Calu3 (cell line): ENCODE measurements around the gene CCDC187. TPM values are rescaled to one million over a fixed set of nuclear protein-coding genes. Genes with fewer than 3 reads are reported as not detected.
A peak's percentile ranks its signal among the peaks of the same experiment; 100 is the strongest.

Experiments used
- BruUV-seq: library from RNA; stranded (reverse); fragments of 400-500 nt; replicated peaks from 2 replicates; lab custom pipeline; 2021; lab: Mats Ljungman, UMichigan
- CTCF ChIA-PET: fragments of 300-600 bp; sonication (Branson Sonifier 250); formaldehyde crosslinking; loops from one replicate; lab custom pipeline; 2022; ENCODE audit warnings: antibody characterized with exemption; lab: Charles Lee
- DNase-seq: peaks from one replicate; pipeline ENCODE4 v3.0.0; 2022
- H3K27ac Mint-ChIP-seq: one replicate; pipeline ENCODE4 v1.8.0; 2022; ENCODE audit warnings: mixed read lengths; ENCODE audit not compliant: unreplicated experiment
- H3K27me3 Mint-ChIP-seq: one replicate; pipeline ENCODE4 v1.8.0; 2022; ENCODE audit warnings: mixed read lengths; ENCODE audit not compliant: unreplicated experiment
- H3K36me3 Mint-ChIP-seq: one replicate; pipeline ENCODE4 v1.8.0; 2022; ENCODE audit warnings: mild to moderate bottlenecking, moderate library complexity, mixed read lengths; ENCODE audit not compliant: insufficient read depth, unreplicated experiment
- H3K4me1 Mint-ChIP-seq: one replicate; pipeline ENCODE4 v1.8.0; 2022; ENCODE audit warnings: mild to moderate bottlenecking, low read depth, mixed read lengths; ENCODE audit not compliant: unreplicated experiment
- H3K4me3 Mint-ChIP-seq: one replicate; pipeline ENCODE4 v1.8.0; 2022; ENCODE audit warnings: mild to moderate bottlenecking, low read depth, moderate library complexity, mixed read lengths; ENCODE audit not compliant: unreplicated experiment
- H3K9me3 Mint-ChIP-seq: one replicate; pipeline ENCODE4 v1.8.0; 2022; ENCODE audit warnings: low read depth, mixed read lengths; ENCODE audit not compliant: unreplicated experiment
- CTCF ChIP-seq: fragments of 200-600 bp; IDR thresholded peaks from one replicate; pipeline ENCODE4 v1.8.0; 2022; ENCODE audit warnings: antibody characterized with exemption; ENCODE audit not compliant: unreplicated experiment
- intact Hi-C: fragments of 100-400 bp; cut with micrococcal nuclease; formaldehyde crosslinking; loops from one replicate; pipeline ENCODE4 v1.10.0; 2022; ENCODE audit not compliant: unreplicated experiment
- total RNA-seq: library from RNA; stranded (reverse); gene quantifications from 2 replicates; pipeline ENCODE4 v1.2.3, GENCODE V29; 2022

The CCDC187 gene
- total RNA-seq, 1 experiment from 2014 or later, result 0.73 TPM

- BruUV-seq, result no TSS peak
- no peaks in the 10 kb centered on the region for H3K27me3 Mint-ChIP-seq
- no peak for TF ChIP-seq CTCF
- no peak for DNase-seq
- H3K27ac Mint-ChIP-seq, result no peak overlapping the region
- H3K36me3 Mint-ChIP-seq, result no peaks in the 10 kb centered on the region
- H3K4me3 Mint-ChIP-seq, result no peak overlapping the region
- no peaks in the 10 kb centered on the region for H3K9me3 Mint-ChIP-seq
- intact Hi-C loops, result no loop called here
- no peaks in the 10 kb centered on the region for H3K4me1 Mint-ChIP-seq
- CTCF ChIA-PET, result no interaction called here
Observed at GRCh38 chr9:136304456-136304855, 562 bp upstream of the CCDC187 start.

- Mint-ChIP-seq H3K4me1 (no peaks in the 10 kb centered on the region), H3K36me3 (no peaks in the 10 kb centered on the region), H3K27ac (no peak overlapping the region), H3K27me3 (no peaks in the 10 kb centered on the region), H3K9me3 (no peaks in the 10 kb centered on the region), H3K4me3 (no peak overlapping the region)
- BruUV-seq, result no TSS peak
- CTCF ChIA-PET, result no interaction called here
- intact Hi-C loops, result no loop called here
- peak; percentile 21 for DNase-seq
- no peak for TF ChIP-seq CTCF
Observed at GRCh38 chr9:136303066-136303824, 649 bp downstream of the CCDC187 start.

- TF ChIP-seq CTCF, result no peak
- Mint-ChIP-seq H3K4me3 (no peak overlapping the region), H3K36me3 (no peaks in the 10 kb centered on the region), H3K9me3 (no peaks in the 10 kb centered on the region), H3K27ac (no peak overlapping the region), H3K4me1 (no peaks in the 10 kb centered on the region), H3K27me3 (no peaks in the 10 kb centered on the region)
- CTCF ChIA-PET, result no interaction called here
- DNase-seq, result no peak
- intact Hi-C loops, result no loop called here
- BruUV-seq, result no TSS peak
Observed at GRCh38 chr9:136302527-136302926, 1.4 kb downstream of the CCDC187 start.

GRCh38 chr9:136300866-136301265, 3.0 kb downstream of the CCDC187 start:
- CTCF ChIA-PET, result no interaction called here
- no peak overlapping the region for H3K27ac Mint-ChIP-seq
- no peak for DNase-seq
- H3K4me3 Mint-ChIP-seq, result no peak overlapping the region
- intact Hi-C loops, result no loop called here
- no TSS peak for BruUV-seq
- H3K36me3 Mint-ChIP-seq, result no peaks in the 10 kb centered on the region
- no peaks in the 10 kb centered on the region for H3K9me3 Mint-ChIP-seq
- no peaks in the 10 kb centered on the region for H3K27me3 Mint-ChIP-seq
- no peaks in the 10 kb centered on the region for H3K4me1 Mint-ChIP-seq
- no peak for TF ChIP-seq CTCF
